HG03521 (cell line): ENCODE measurements around the gene BRPF3.
"Not testable (repeated sequence)": the region's sequence is repeated elsewhere in the genome, so short reads cannot be mapped to it uniquely, and the experiment has no call there.

Experiments used
- ATAC-seq: cut with Tn5 transposase; IDR thresholded peaks from one replicate; pipeline ENCODE4 v1.9.1; 2021; ENCODE audit warnings: mild to moderate bottlenecking, moderate library complexity; ENCODE audit not compliant: unreplicated experiment

BRPF3 gene

GRCh38 chr6:36200154-36200891 is 3.8 kb downstream of the BRPF3 start:
- ATAC-seq: no peak

- no peak for ATAC-seq
Measured at GRCh38 chr6:36200998-36201596, 4.6 kb downstream of the BRPF3 start.

- no peak for ATAC-seq
Measured at GRCh38 chr6:36201612-36202011, 5.1 kb downstream of the BRPF3 start.

DNA sequence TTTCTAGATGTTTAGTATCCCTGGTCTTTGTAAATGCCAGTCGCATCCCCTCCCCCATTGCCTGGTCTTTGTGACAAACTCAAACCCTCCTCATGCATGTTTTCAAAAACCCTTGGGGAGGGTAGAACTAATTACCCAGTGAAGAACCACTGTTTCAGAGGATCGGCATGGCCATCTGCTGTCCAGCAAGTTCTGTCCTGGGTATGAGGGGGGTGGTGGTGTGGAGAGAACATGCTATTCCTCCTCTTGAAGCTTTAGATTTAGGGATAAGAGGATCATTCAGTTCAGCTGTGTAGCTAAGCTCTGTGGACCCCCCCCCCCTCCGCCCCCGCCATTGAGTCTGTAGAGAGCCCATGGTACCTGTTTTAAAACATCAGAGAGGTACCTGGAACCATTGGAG is 5.6 kb downstream of the BRPF3 start:
- no peak for ATAC-seq

- ATAC-seq: no peak
Measured at GRCh38 chr6:36204068-36204753, 7.7 kb downstream of the BRPF3 start.

DNA sequence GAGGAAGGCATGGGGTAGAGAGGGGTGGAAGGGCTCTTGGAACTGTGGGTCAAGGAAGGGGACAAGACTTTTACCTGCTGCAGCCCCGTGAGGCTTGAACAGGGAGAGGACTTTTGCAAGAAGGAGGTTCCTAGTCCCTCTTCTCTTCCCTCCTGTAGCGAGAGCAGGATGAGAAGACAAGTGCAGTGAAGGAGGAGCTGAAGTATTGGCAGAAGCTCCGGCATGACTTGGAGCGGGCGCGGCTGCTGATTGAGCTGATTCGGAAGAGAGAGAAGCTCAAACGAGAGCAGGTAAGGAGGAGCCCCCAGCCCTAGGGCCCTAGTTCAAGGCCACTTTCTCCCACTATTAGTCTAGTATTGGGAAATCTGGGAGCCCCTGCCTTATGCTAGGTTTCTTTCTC is 10.6 kb downstream of the BRPF3 start:
- ATAC-seq: no peak

GRCh38 chr6:36209606-36210005 is 13.1 kb downstream of the BRPF3 start:
- no peak for ATAC-seq

DNA sequence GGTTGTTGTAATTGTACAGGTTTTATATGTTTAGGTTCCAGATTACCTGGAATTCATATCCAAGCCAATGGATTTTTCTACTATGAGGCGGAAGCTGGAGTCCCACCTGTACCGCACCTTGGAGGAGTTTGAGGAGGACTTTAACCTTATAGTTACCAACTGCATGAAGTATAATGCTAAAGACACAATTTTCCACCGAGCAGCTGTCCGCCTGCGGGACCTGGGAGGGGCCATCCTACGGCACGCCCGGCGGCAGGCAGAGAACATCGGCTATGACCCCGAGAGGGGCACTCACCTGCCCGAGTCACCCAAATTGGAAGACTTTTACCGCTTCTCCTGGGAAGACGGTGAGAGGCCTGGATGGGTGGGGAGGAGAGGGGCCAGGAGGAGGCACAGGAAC is 13.6 kb downstream of the BRPF3 start:
- ATAC-seq: no peak

DNA sequence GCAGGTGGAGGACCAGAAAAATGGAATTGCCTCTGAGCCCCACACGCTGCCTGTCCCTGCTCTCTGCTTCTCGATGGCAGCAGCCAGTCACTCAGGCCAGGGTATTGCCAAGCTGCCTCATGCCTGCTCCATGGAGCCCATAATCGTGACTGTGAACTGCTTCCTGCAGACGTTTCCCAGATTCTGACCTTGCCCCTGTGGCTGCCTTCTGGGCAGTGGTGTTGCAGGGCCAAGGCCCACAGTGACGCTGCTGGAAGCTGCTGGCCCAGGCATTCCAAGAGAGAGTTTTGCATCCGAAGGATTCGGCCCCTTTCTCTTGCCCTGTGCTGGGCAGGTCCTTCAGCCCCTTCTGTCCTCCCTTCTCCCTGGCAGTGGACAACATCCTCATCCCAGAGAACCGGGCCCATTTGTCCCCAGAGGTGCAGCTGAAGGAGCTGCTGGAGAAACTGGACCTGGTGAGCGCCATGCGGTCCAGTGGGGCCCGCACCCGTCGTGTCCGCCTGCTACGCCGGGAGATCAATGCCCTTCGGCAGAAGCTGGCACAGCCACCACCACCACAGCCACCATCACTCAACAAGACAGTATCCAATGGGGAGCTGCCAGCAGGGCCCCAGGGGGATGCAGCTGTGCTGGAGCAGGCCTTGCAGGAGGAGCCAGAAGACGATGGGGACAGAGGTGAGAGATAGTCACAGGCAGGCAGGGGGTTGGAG is 14.5 kb downstream of the BRPF3 start:
- no peak for ATAC-seq

GRCh38 chr6:36216559-36216958 is 20.0 kb downstream of the BRPF3 start:
- ATAC-seq: no peak

- ATAC-seq: no peak
Measured at GRCh38 chr6:36217188-36217587, 20.6 kb downstream of the BRPF3 start.

DNA sequence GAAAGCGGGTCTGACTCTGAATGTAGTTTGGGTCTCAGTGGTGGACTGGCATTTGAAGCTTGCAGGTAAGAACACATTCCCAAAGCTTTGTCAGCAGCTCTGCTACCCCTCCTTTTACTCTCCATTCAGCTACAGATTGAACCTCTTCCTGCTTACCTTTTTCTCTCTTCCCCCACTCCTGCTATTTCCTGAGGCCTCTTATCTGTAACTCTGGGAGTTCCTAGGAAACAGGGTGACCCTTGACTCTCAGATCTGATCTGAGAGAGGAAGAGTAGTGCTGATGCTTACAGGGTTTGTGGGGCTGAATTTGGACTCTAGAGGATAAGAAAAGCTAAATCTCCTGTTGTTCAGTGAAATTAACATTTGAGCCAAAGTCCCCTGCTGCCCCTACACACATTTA is 21.4 kb downstream of the BRPF3 start:
- ATAC-seq: no peak

GRCh38 chr6:36218516-36218915 is 22.0 kb downstream of the BRPF3 start:
- not testable (repeated sequence) for ATAC-seq

DNA sequence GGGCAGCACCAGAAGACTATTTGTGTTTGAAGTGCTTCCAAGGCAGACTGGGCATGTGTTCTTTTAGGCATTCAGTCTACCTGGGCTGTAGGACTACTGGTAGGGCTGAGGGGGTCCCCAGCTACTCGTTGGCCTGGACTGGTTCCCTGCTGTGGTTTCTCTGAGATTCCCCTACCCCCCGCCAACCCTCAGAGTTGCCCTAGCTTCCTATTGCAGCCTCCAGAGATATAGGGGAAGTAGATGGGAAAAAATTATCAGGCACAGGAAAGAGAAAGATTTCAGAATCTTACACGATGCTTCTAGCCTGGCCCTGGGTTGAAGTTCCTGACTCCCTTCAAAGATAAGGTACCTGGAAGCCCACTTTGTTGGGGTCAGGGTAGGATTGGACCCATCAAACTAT is 22.5 kb downstream of the BRPF3 start:
- no peak for ATAC-seq

DNA sequence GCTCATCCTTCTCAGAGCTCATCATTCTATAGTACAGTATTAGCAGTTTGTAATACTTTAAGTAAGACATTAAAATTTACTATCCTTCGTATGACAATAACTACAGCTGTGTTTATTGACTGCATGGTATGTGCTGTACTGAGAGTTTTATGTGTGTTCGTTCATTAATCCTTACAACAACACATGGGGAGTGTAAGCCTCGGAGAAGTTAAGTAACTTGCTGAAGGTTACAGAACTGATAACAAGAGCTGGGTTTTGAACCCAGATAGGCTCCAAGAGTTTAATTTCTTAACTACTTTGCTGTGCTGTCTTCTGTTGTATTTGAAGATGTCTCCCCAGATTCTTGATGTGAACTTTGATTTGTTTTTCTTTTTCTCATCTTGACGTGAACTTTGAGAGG is 23.7 kb downstream of the BRPF3 start:
- no peak for ATAC-seq

DNA sequence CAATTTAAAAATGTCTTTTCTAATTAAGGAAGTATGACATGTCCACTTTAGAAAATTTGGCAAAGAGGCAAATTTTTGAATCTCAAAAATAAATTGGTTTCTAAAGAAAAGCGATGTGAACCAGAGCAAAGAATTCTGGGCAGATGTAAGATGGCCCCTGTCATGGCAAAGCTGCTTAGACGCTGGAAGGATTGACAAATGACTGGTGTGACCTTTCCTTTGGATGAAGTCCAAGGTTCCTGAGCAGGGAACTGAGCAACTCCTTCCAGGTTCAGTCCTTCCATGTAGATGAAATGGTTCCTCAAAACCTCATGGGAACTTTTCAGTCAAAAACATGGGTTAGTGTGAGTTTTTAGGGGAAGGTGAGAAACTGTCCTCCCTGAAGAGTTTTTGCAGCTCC is 25.1 kb downstream of the BRPF3 start:
- ATAC-seq: no peak

- no peak for ATAC-seq
Measured at GRCh38 chr6:36222924-36223323, 26.4 kb downstream of the BRPF3 start.

DNA sequence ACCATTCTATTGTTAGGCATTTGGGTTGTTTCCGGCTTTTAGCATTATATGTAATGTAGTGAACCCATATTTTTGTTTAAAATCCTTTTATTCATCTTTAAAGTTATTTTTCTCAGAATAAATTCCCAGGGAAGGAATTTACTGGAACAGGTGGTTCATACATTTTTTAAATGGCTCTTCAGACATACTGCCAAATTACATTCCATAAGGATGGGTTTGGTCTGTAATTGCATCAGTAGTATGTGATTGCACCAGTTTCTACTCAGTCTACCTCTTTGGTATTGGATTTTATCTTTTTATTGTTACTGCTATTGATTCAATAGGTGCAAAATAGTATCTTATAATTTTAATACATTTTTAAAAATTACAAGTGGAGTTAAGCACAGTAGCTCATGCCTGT is 27.2 kb downstream of the BRPF3 start:
- no peak for ATAC-seq

GRCh38 chr6:36224918-36225461 is 28.4 kb downstream of the BRPF3 start:
- ATAC-seq: no peak

- no peak for ATAC-seq
Measured at GRCh38 chr6:36226438-36227047, 30.0 kb downstream of the BRPF3 start.
